NOMO-1 treated with DMSO at 0.1 percent for 48 hours (cell line): ENCODE data around the gene GRAMD2A.
"Not testable (repeated sequence)": the region's sequence is repeated elsewhere in the genome, so short reads cannot be mapped to it uniquely, and the experiment has no call there.

Experiments
- DNase-seq: peaks from one replicate; lab custom pipeline; 2025; ENCODE audit not compliant: unreplicated experiment; lab: John Stamatoyannopoulos, UW

GRAMD2A gene

GRCh38 chr15:72189250-72189902, 8.2 kb downstream of the GRAMD2A start:
- no peak for DNase-seq

- DNase-seq, result no peak
Observed at GRCh38 chr15:72184165-72184811, 13.3 kb downstream of the GRAMD2A start.

GRCh38 chr15:72183781-72184164, 13.8 kb downstream of the GRAMD2A start:
- DNase-seq, result no peak

- peak; percentile 44 for DNase-seq
Observed at GRCh38 chr15:72182673-72183072, 14.9 kb downstream of the GRAMD2A start.

GRCh38 chr15:72182244-72182643, 15.3 kb downstream of the GRAMD2A start:
- DNase-seq, result no peak

GRCh38 chr15:72180761-72181324, 16.7 kb downstream of the GRAMD2A start:
- no peak for DNase-seq

- no peak for DNase-seq
Observed at GRCh38 chr15:72179950-72180581, 17.5 kb downstream of the GRAMD2A start.

- no peak for DNase-seq
Observed at GRCh38 chr15:72178976-72179585, 18.5 kb downstream of the GRAMD2A start.

GRCh38 chr15:72176743-72177142, 20.8 kb downstream of the GRAMD2A start:
- no peak for DNase-seq

GRCh38 chr15:72176159-72176558, 21.4 kb downstream of the GRAMD2A start:
- DNase-seq, result no peak

GRCh38 chr15:72175186-72176044, 22.2 kb downstream of the GRAMD2A start:
- no peak for DNase-seq

- no peak for DNase-seq
Observed at GRCh38 chr15:72174551-72175165, 22.9 kb downstream of the GRAMD2A start.

GRCh38 chr15:72173864-72174550, 23.6 kb downstream of the GRAMD2A start:
- DNase-seq, result no peak

- DNase-seq, result no peak
Observed at GRCh38 chr15:72173401-72173800, 24.2 kb downstream of the GRAMD2A start.

GRCh38 chr15:72172796-72173195, 24.8 kb downstream of the GRAMD2A start:
- no peak for DNase-seq

GRCh38 chr15:72171978-72172377, 25.6 kb downstream of the GRAMD2A start:
- not testable (repeated sequence) for DNase-seq

- DNase-seq, result no peak
Observed at GRCh38 chr15:72170691-72171090, 26.9 kb downstream of the GRAMD2A start.

GRCh38 chr15:72169921-72170611, 27.5 kb downstream of the GRAMD2A start:
- no peak for DNase-seq
